GM23248 (cell line): ENCODE measurements around the gene POC1A. TPM values are rescaled to one million over a fixed set of nuclear protein-coding genes. Genes with fewer than 3 reads are reported as not detected.

ENCODE experiments used
- DNase-seq: peaks from one replicate; pipeline ENCODE4 v3.0.0-alpha.2; 2015
- H2AFZ ChIP-seq: fragments of 200-600 bp; sonication (generic); 2 replicates; pipeline ENCODE4 v1.6.1; 2016; ENCODE audit warnings: antibody characterized with exemption
- H3F3A ChIP-seq: fragments of 200-600 bp; sonication (generic); 2 replicates; pipeline ENCODE4 v1.6.1; 2016; ENCODE audit warnings: mild to moderate bottlenecking, antibody characterized with exemption, mixed run types; ENCODE audit not compliant: insufficient read depth
- H3K27ac ChIP-seq: fragments of 200-600 bp; sonication (generic); 2 replicates; pipeline ENCODE4 v1.5.1; 2016; ENCODE audit warnings: mild to moderate bottlenecking
- H3K27me3 ChIP-seq: fragments of 200-600 bp; sonication (generic); replicated peaks from 2 replicates; pipeline ENCODE4 v1.6.1; 2016; ENCODE audit warnings: mild to moderate bottlenecking; ENCODE audit not compliant: insufficient read depth
- H3K36me3 ChIP-seq: fragments of 200-600 bp; sonication (generic); 2 replicates; pipeline ENCODE4 v1.6.1; 2016; ENCODE audit warnings: low read depth, mild to moderate bottlenecking
- H3K4me1 ChIP-seq: fragments of 200-600 bp; sonication (generic); 2 replicates; pipeline ENCODE4 v1.6.1; 2016; ENCODE audit warnings: mild to moderate bottlenecking; ENCODE audit not compliant: insufficient read depth
- H3K4me2 ChIP-seq: fragments of 200-600 bp; sonication (generic); one replicate; pipeline ENCODE4 v1.6.1; 2016; ENCODE audit warnings: mild to moderate bottlenecking; ENCODE audit not compliant: unreplicated experiment
- H3K4me3 ChIP-seq: fragments of 200-600 bp; sonication (generic); 2 replicates; pipeline ENCODE4 v1.5.1; 2016; ENCODE audit warnings: mild to moderate bottlenecking
- H3K79me2 ChIP-seq: fragments of 200-600 bp; sonication (generic); 2 replicates; pipeline ENCODE4 v1.6.1; 2016; ENCODE audit warnings: mild to moderate bottlenecking; ENCODE audit not compliant: insufficient read depth
- H3K9ac ChIP-seq: fragments of 200-600 bp; sonication (generic); 2 replicates; pipeline ENCODE4 v1.6.1; 2016; ENCODE audit warnings: mild to moderate bottlenecking
- H3K9me2 ChIP-seq: fragments of 200-600 bp; sonication (generic); 2 replicates; pipeline ENCODE4 v1.6.1; 2016; ENCODE audit warnings: mixed run types, mild to moderate bottlenecking, moderate library complexity; ENCODE audit not compliant: insufficient read depth
- H3K9me3 ChIP-seq: fragments of 200-600 bp; sonication (generic); one replicate; pipeline ENCODE4 v1.6.1; 2017; ENCODE audit warnings: low read depth
- H4K20me1 ChIP-seq: fragments of 200-600 bp; sonication (generic); 2 replicates; pipeline ENCODE4 v1.6.0; 2016; ENCODE audit not compliant: insufficient read depth
- EZH2 ChIP-seq: fragments of 200-600 bp; sonication (generic); IDR thresholded peaks from 2 replicates; pipeline ENCODE4 v1.6.1; 2018; ENCODE audit warnings: antibody characterized with exemption, mild to moderate bottlenecking; ENCODE audit not compliant: insufficient read depth, poor library complexity, severe bottlenecking
- EZH2phosphoT487 ChIP-seq: fragments of 200-600 bp; sonication (generic); IDR thresholded peaks from 2 replicates; pipeline ENCODE4 v1.6.1; 2018; ENCODE audit warnings: antibody characterized with exemption, moderate library complexity, mild to moderate bottlenecking, low read depth; ENCODE audit not compliant: insufficient read depth
- WGBS, 2 experiments: methylation state at CpG; one replicate each; pipeline ENCODE4 v1.1.6; 2015 to 2017; ENCODE audit warnings: low lambda C conversion rate in 2 of 2, low coverage in 1 of 2; ENCODE audit errors: missing lambda C conversion rate in 2 of 2; 5-methylcytosine and 5-hydroxymethylcytosine counted together
- in situ Hi-C: fragments of 300-500 bp; cut with MboI; formaldehyde crosslinking; loops from 2 replicates; pipeline ENCODE4 v1.15.0; 2020
- polyA plus RNA-seq: library from polyadenylated mRNA; unstranded; fragments of >200 nt; fragmentation: Nextera tagmentation; extraction: Ambion mirVana; gene quantifications from 2 replicates; pipeline ENCODE4 v1.2.1, GENCODE V29; 2016
- total RNA-seq: library from RNA; depleted of rRNA; stranded (reverse); fragments of >200 nt; shearing (Covaris generic); gene quantifications from 2 replicates; pipeline ENCODE4 v1.2.3, GENCODE V29; 2014

Gene POC1A
- total and polyA plus RNA-seq, 2 experiments from 2014 or later = 5.2 to 11.0 TPM

- Histone ChIP-seq H2AFZ (peak overlapping the region; percentile 20), H3K27ac (peak overlapping the region; percentile 91), H3K9me2 (no peaks in the 10 kb centered on the region), H3F3A (peaks cover 12% of the 10 kb centered on the region), H3K4me1 (peaks cover 26% of the 10 kb centered on the region), H3K27me3 (no peaks in the 10 kb centered on the region), H3K9me3 (no peaks in the 10 kb centered on the region), H3K36me3 (peaks cover 10% of the 10 kb centered on the region; the same call in 1 of the 2 replicates), H4K20me1 (no peaks in the 10 kb centered on the region), H3K4me2 (peak overlapping the region; percentile 96), H3K4me3 (peak overlapping the region; percentile 82), H3K79me2 (peaks cover 56% of the 10 kb centered on the region), H3K9ac (peak overlapping the region; percentile 95)
- TF ChIP-seq EZH2phosphoT487 = no peak
- TF ChIP-seq EZH2 = no peak
- DNase-seq = peak; percentile 57
- WGBS, 2 experiments = 4% methylated on average over 21 to 23 of the region's 26 CpGs
- in situ Hi-C loops = no loop called here
Measured at GRCh38 chr3:52054661-52055511, 99.3 kb downstream of the POC1A start.

DNA sequence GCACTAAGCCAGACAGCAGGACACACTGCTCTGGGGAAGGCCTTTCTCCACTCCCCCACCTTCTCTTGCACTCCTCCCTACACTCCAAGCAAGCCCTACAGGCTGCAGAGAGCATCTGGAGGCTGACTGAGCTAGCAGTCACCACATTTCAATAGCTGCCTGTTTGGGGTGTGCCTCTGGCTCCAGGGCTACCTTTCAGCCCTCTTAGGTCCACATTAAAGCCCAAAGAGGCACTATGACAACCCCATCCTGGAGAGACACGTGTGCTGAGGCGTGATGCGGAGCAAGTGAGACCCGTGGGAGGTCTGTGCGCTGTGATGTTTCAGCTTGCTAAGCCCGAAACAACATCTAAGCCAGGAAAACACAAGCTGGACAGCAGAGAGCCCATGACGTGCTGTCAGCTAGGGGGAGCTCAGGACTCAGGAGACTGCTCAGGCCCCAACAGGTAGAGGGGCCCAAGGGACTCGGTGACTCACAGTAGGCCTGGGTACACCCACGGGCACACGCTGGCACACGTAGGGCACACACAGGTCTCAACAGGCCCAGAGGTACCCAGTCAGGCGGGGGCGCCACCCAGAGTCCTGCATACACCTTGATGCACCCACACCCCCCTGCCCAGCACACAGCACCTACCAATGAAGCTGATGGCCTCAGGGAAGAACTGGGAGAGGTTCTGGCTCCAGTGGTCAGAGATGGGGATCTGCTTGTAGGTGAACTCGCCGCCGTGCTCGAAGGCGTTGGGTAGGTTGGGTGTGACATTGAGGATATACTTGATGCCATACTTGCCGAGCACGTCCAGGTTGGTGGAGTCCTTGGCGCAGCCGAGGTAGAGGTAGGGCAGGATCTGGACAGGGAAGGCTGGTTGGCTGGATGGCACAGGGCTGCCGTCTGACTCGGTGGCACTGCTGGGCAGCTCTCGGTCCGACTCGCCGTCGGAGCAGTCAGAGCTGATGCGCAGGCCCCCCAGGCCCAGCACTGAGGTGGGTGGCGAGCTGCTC is 100.6 kb downstream of the POC1A start:
- H3K79me2 ChIP-seq = peaks cover 66% of the 10 kb centered on the region
- H3K4me3 ChIP-seq = peak overlapping the region; percentile 82
- peak overlapping the region; percentile 96 for H3K4me2 ChIP-seq
- H3F3A ChIP-seq = peaks cover 19% of the 10 kb centered on the region
- TF ChIP-seq EZH2 (no peak), EZH2phosphoT487 (no peak)
- H4K20me1 ChIP-seq = no peaks in the 10 kb centered on the region
- H3K4me1 ChIP-seq = peaks cover 26% of the 10 kb centered on the region
- peaks cover 14% of the 10 kb centered on the region; the same call in 1 of the 2 replicates for H3K36me3 ChIP-seq
- H3K9ac ChIP-seq = peak overlapping the region; percentile 95
- H3K27ac ChIP-seq = peak overlapping the region; percentile 91
- in situ Hi-C loops = no loop called here
- H3K9me3 ChIP-seq = no peaks in the 10 kb centered on the region
- H2AFZ ChIP-seq = no peak overlapping the region
- WGBS, 2 experiments = 61% methylated on average over 28 to 29 of the region's 31 CpGs
- no peaks in the 10 kb centered on the region for H3K27me3 ChIP-seq
- peak; percentile 74 for DNase-seq
- H3K9me2 ChIP-seq = no peaks in the 10 kb centered on the region

DNA sequence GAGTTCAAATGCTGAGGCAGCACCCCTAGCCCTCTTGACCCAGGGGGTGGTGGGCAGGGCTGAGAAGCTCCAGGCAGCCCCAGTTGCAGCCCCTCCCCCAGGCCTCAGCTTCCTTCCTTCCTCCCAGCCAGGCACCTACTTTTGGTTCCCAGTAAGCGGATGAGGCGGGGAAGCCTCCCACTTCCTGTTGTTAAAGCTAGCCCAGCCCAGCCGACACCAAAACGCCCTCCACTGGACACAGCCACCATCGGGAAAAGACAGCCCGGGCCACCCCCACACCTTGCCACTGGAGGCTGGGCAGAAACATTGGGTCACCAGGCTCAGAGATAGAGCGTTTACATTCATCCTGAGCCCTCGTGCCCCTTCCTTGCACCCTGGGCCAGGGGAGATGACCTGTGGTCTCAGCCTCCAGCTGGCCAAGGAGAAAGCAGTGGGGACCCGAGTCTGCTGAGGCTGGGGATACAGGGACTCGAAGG is 101.4 kb downstream of the POC1A start:
- WGBS, 2 experiments = 8 to 9% methylated on average over 10 of the region's 10 CpGs
- H3K9me2 ChIP-seq = no peaks in the 10 kb centered on the region
- H3K9ac ChIP-seq = peak overlapping the region; percentile 95
- H4K20me1 ChIP-seq = no peaks in the 10 kb centered on the region
- H3K4me3 ChIP-seq = peak overlapping the region; percentile 62
- H3K27ac ChIP-seq = peak overlapping the region; percentile 91
- H3K36me3 ChIP-seq = peaks cover 14% of the 10 kb centered on the region; the same call in 1 of the 2 replicates
- H3K9me3 ChIP-seq = no peaks in the 10 kb centered on the region
- no peaks in the 10 kb centered on the region for H3K27me3 ChIP-seq
- peaks cover 66% of the 10 kb centered on the region for H3K79me2 ChIP-seq
- H2AFZ ChIP-seq = peak overlapping the region; percentile 43; the same call in 1 of the 2 replicates
- H3K4me2 ChIP-seq = peak overlapping the region; percentile 96
- DNase-seq = peak; percentile 91
- no peak for TF ChIP-seq EZH2
- TF ChIP-seq EZH2phosphoT487 = no peak
- peaks cover 23% of the 10 kb centered on the region for H3F3A ChIP-seq
- peaks cover 27% of the 10 kb centered on the region for H3K4me1 ChIP-seq
- in situ Hi-C loops = no loop called here

DNA sequence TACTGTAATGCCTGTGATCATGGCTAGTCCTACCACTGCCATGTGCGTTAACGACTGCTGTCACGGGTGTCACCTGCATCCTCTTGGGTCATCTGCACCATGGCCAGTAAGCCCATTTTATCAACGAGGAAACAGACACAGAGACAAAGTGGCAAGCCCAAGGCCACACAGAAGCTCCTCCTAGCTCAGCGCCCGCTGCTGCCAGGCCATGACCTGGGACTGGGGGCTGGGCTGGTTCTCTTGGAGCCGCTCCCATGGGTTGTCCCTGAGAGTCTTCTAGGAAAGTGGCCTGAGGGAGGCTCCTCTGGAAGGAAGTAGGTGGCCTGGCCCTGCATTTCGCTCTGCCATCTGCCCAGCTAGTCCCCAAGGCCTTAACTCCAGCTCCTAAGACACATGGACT is 102.8 kb downstream of the POC1A start:
- H2AFZ ChIP-seq = no peak overlapping the region
- 83 to 85% methylated on average over 8 of the region's 8 CpGs for whole genome bisulfite sequencing, 2 experiments
- H3K9me2 ChIP-seq = no peaks in the 10 kb centered on the region
- H4K20me1 ChIP-seq = no peaks in the 10 kb centered on the region
- no peak overlapping the region for H3K4me3 ChIP-seq
- H3K79me2 ChIP-seq = peaks cover 62% of the 10 kb centered on the region
- no peak overlapping the region for H3K4me2 ChIP-seq
- peaks cover 40% of the 10 kb centered on the region for H3K4me1 ChIP-seq
- DNase-seq = no peak
- no peaks in the 10 kb centered on the region for H3K9me3 ChIP-seq
- TF ChIP-seq EZH2phosphoT487 (no peak), EZH2 (no peak)
- no peaks in the 10 kb centered on the region for H3K27me3 ChIP-seq
- H3K9ac ChIP-seq = no peak overlapping the region
- H3F3A ChIP-seq = peaks cover 27% of the 10 kb centered on the region
- peaks cover 14% of the 10 kb centered on the region; the same call in 1 of the 2 replicates for H3K36me3 ChIP-seq
- peak overlapping the region; percentile 91; the same call in 1 of the 2 replicates for H3K27ac ChIP-seq
- in situ Hi-C loops = no loop called here
